Measurements from ENCODE around the gene ADGRL1.
"Not testable (repeated sequence)": the region's sequence is repeated elsewhere in the genome, so short reads cannot be mapped to it uniquely, and the experiment has no call there.

ADGRL1 gene

DNA sequence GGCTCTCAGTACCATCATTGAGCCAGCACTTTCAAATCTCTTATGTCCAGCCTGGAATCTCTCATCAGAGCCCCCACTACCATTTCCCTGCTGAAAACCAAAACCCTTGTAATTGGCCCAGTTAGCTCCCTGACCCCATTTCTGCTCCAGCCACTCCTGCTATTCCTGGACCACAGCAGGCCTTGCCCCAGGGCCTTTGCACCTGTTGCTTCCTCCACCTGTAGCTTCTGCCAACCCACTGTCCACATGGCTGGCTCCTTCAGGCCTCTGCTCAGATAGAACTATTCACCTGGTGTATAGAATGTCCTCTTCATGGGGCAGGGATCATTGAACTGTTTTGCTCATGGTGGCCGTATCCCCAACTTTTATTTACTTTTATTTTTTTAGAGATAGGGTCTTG, 20.3 kb downstream of the ADGRL1 start:
- not testable (repeated sequence) for H3K36me3 ChIP-seq (ENCODE audit: control insufficient read depth, insufficient read depth, low read length); H3K4me1 ChIP-seq (ENCODE audit: control insufficient read depth, insufficient read depth, low read length); H3K27me3 ChIP-seq (ENCODE audit: control insufficient read depth, insufficient read depth, low read length); H3K9me3 ChIP-seq (ENCODE audit: control insufficient read depth, insufficient read depth, low read length); H3K27ac ChIP-seq (ENCODE audit: low read depth, low read length); H3K4me3 ChIP-seq (ENCODE audit: low read depth, low read length); H3K9ac ChIP-seq (ENCODE audit: low read depth, low read length)

DNA sequence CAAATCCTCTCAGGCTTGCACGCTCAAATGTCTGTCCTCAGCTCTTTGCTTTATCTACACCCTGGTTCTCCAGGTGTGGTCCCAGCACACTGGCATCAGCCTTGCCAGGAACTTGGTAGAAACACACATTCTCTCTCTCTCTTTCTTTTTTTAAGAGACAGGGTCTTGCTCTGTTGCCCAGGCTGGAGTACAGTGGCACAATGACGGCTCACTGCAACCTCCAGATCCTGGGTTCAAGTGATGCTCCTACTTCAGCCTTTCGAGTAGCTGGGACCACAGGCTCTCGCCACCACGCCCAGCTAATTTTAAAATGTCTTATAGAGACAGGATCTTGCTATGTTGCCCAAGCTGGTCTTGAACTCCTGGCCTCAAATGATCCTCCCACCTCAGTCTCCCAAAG, 20.8 kb downstream of the ADGRL1 start:
- Histone ChIP-seq H3K27me3 (ENCODE audit: control insufficient read depth, insufficient read depth, low read length) (no peaks in the 10 kb centered on the region), H3K4me1 (ENCODE audit: control insufficient read depth, insufficient read depth, low read length) (no peaks in the 10 kb centered on the region), H3K4me3 (ENCODE audit: low read depth, low read length) (no peak overlapping the region), H3K36me3 (ENCODE audit: control insufficient read depth, insufficient read depth, low read length) (peaks cover 6% of the 10 kb centered on the region), H3K9me3 (ENCODE audit: control insufficient read depth, insufficient read depth, low read length) (no peaks in the 10 kb centered on the region), H3K9ac (ENCODE audit: low read depth, low read length) (no peak overlapping the region), H3K27ac (ENCODE audit: low read depth, low read length) (no peak overlapping the region)

DNA sequence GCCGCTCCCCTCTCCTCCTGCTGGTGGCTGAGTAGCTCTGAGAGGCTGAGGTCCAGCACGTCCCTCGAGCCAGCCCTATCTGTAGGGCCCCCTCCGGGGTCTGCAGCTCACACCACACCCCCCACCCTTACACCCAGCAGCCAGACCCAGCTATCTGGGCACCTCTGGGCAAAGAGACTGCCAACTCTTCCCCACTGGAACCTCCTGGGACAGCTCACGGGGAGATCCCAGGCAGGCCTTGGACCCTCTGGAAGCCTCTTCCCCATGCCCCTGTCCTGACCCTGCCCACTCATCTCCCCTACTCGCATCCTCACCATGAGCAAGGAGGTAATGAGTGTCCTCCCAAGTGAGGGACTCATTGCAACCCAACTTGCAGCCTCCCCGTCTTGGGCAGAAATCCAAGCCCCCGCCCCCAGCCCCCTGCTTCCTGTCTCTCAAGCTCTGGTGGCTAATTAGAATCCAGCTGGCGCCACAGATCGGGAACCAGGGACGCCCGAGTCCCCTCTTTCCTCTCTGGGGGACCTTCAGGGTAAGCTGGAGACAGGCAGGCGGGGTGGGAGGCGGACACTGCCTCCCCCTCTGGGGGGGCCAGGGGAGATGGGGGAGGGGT, 22.1 kb downstream of the ADGRL1 start:
- H3K27me3 ChIP-seq (ENCODE audit: control insufficient read depth, insufficient read depth, low read length): no peaks in the 10 kb centered on the region
- H3K4me3 ChIP-seq (ENCODE audit: low read depth, low read length): no peak overlapping the region
- H3K9me3 ChIP-seq (ENCODE audit: control insufficient read depth, insufficient read depth, low read length): no peaks in the 10 kb centered on the region
- no peaks in the 10 kb centered on the region for H3K4me1 ChIP-seq (ENCODE audit: control insufficient read depth, insufficient read depth, low read length)
- no peak overlapping the region for H3K9ac ChIP-seq (ENCODE audit: low read depth, low read length)
- peaks cover 6% of the 10 kb centered on the region for H3K36me3 ChIP-seq (ENCODE audit: control insufficient read depth, insufficient read depth, low read length)
- H3K27ac ChIP-seq (ENCODE audit: low read depth, low read length): no peak overlapping the region

DNA sequence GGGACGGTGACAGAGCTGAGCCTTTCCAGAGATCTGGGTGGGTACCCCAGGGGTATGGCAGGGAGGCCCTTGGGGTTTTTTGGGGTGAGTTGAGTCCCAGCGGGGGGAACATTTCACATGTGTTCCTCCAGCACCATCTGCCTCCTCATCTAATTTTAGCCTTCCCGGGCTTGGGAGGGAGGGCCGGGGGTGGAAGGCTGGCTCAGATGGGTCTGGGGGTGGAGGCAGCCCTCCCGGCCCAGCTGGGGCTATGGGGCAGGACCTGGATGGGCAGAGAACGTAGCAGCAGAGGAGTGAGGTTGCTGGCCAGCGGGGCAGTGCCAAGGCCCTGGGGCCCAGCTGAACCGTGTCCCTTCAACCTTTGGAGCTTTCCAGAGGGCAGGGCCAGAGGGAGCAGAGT, 23.5 kb downstream of the ADGRL1 start:
- H3K36me3 ChIP-seq (ENCODE audit: control insufficient read depth, insufficient read depth, low read length): peaks cover 16% of the 10 kb centered on the region
- H3K9me3 ChIP-seq (ENCODE audit: control insufficient read depth, insufficient read depth, low read length): no peaks in the 10 kb centered on the region
- H3K4me1 ChIP-seq (ENCODE audit: control insufficient read depth, insufficient read depth, low read length): no peaks in the 10 kb centered on the region
- no peak overlapping the region for H3K27ac ChIP-seq (ENCODE audit: low read depth, low read length)
- no peak overlapping the region for H3K9ac ChIP-seq (ENCODE audit: low read depth, low read length)
- no peaks in the 10 kb centered on the region for H3K27me3 ChIP-seq (ENCODE audit: control insufficient read depth, insufficient read depth, low read length)
- no peak overlapping the region for H3K4me3 ChIP-seq (ENCODE audit: low read depth, low read length)

DNA sequence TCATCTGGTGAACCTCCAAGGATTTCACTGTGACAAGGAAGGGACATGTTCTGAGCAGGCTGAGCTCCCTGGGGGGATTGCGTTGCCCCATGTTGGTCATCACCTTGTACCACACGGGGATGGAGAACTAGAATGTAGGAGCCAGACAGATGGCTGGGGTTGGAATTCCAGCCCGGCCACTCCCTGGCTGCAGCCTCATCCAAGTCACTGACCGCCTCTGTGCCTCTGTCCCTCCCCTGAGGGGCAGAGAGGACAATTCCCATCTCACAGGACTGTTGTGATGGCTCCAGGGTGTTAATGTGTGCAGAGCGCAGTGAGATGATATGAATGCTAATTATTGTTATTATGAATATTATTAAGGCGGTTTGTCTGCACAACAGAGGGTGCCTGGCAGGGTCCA, 24.1 kb downstream of the ADGRL1 start:
- Histone ChIP-seq H3K27ac (ENCODE audit: low read depth, low read length) (no peak overlapping the region), H3K9ac (ENCODE audit: low read depth, low read length) (no peak overlapping the region), H3K36me3 (ENCODE audit: control insufficient read depth, insufficient read depth, low read length) (peaks cover 22% of the 10 kb centered on the region), H3K9me3 (ENCODE audit: control insufficient read depth, insufficient read depth, low read length) (no peaks in the 10 kb centered on the region), H3K4me3 (ENCODE audit: low read depth, low read length) (no peak overlapping the region), H3K27me3 (ENCODE audit: control insufficient read depth, insufficient read depth, low read length) (no peaks in the 10 kb centered on the region), H3K4me1 (ENCODE audit: control insufficient read depth, insufficient read depth, low read length) (no peaks in the 10 kb centered on the region)

DNA sequence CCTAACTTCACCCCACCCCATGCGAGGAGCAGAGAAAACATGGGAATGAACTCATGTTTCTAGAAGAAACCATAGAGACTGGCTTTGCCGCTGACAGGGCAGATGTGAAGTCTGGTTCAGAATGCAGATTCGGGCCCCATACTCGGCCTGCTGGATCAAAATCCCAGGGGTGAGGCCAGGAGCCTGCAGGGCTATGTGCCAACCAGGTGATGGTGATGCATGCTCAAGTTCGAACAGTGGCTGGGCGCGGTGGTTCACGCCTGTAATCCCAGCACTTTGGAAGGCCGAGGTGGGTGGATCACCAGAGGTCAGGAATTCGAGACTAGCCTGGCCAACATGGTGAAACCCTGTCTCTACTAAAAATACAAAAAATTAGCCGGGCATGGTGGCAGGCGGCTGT, 24.8 kb downstream of the ADGRL1 start:
- peaks cover 29% of the 10 kb centered on the region for H3K36me3 ChIP-seq (ENCODE audit: control insufficient read depth, insufficient read depth, low read length)
- not testable (repeated sequence) for H3K9me3 ChIP-seq (ENCODE audit: control insufficient read depth, insufficient read depth, low read length); H3K4me3 ChIP-seq (ENCODE audit: low read depth, low read length); H3K4me1 ChIP-seq (ENCODE audit: control insufficient read depth, insufficient read depth, low read length); H3K27ac ChIP-seq (ENCODE audit: low read depth, low read length); H3K9ac ChIP-seq (ENCODE audit: low read depth, low read length); H3K27me3 ChIP-seq (ENCODE audit: control insufficient read depth, insufficient read depth, low read length)

DNA sequence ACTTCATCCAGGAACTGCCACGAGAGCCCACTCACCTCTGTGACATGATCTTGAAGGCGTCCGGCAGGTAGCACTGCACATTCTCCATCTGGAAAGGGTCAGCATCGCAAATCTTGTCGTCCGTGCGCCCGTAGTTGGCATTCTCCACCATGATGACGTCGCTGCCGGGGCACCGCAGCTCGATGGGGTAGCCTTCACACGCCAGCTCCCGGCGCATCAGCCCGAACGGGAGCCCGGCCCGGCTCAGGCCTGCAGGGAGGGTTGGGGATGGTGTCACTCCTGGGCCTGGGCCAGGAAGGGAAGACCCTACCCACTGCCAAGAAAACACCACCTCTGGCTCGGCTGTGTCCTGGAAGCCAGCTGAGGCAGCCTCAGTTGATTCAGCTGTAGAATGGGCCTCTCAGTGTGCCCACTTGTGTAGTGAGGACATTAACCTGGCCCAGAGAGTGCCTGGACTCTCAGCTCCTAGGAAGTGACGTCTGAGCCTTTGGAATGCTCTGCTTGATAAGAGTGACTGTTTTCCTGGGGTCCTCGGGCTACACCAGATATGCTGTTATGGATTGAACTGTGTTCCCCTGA, 28.4 kb downstream of the ADGRL1 start:
- H3K9me3 ChIP-seq (ENCODE audit: control insufficient read depth, insufficient read depth, low read length): no peaks in the 10 kb centered on the region
- no peak overlapping the region for H3K4me3 ChIP-seq (ENCODE audit: low read depth, low read length)
- H3K27ac ChIP-seq (ENCODE audit: low read depth, low read length): no peak overlapping the region
- no peaks in the 10 kb centered on the region for H3K4me1 ChIP-seq (ENCODE audit: control insufficient read depth, insufficient read depth, low read length)
- no peak overlapping the region for H3K9ac ChIP-seq (ENCODE audit: low read depth, low read length)
- peaks cover 63% of the 10 kb centered on the region for H3K36me3 ChIP-seq (ENCODE audit: control insufficient read depth, insufficient read depth, low read length)
- H3K27me3 ChIP-seq (ENCODE audit: control insufficient read depth, insufficient read depth, low read length): no peaks in the 10 kb centered on the region

DNA sequence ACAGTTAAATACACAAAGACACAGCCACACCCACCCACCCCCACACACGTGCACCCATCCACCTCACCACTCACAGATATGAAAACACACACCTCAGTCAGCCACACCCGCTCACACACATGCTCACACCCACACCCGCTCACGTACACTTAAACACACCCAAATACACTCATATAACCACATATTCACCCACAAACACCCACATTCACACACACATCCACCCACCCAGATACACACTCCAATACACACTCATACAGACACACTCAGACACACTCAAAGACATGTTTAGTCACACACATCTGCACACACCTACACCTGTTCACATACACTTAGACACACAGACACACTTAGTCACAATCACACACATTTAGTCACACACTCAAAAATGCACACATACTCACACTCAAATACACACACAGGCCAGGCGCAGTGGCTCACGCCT, 30.6 kb downstream of the ADGRL1 start:
- H3K36me3 ChIP-seq (ENCODE audit: control insufficient read depth, insufficient read depth, low read length): peaks cover 79% of the 10 kb centered on the region

DNA sequence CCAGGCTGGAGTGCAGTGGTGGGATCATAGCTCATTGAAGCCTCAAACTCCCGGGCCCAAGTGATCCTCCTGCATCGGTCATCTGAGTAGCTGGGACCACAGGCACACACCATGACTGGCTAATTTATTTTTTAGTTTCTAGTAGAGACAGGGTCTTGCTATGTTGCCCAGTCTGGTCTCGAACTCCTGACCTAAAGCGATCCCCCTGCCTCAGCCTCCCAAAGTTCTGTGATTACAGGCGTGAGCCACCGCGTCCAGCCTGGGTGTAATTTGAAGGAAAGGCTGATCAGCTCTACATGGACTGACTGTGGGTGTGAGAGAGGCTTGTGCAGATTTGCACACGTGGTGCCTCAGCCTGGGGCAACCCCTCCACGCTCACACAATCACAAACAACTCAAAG, 31.1 kb downstream of the ADGRL1 start:
- H3K27ac ChIP-seq (ENCODE audit: low read depth, low read length): no peak overlapping the region
- no peaks in the 10 kb centered on the region for H3K27me3 ChIP-seq (ENCODE audit: control insufficient read depth, insufficient read depth, low read length)
- H3K4me1 ChIP-seq (ENCODE audit: control insufficient read depth, insufficient read depth, low read length): no peaks in the 10 kb centered on the region
- H3K9me3 ChIP-seq (ENCODE audit: control insufficient read depth, insufficient read depth, low read length): no peaks in the 10 kb centered on the region
- H3K36me3 ChIP-seq (ENCODE audit: control insufficient read depth, insufficient read depth, low read length): peaks cover 84% of the 10 kb centered on the region
- H3K4me3 ChIP-seq (ENCODE audit: low read depth, low read length): no peak overlapping the region
- no peak overlapping the region for H3K9ac ChIP-seq (ENCODE audit: low read depth, low read length)

More for the DNA sequence above, 30.6 kb downstream of the ADGRL1 start:
- Histone ChIP-seq H3K27ac (ENCODE audit: low read depth, low read length) (no peak overlapping the region), H3K27me3 (ENCODE audit: control insufficient read depth, insufficient read depth, low read length) (no peaks in the 10 kb centered on the region), H3K9me3 (ENCODE audit: control insufficient read depth, insufficient read depth, low read length) (no peaks in the 10 kb centered on the region), H3K4me3 (ENCODE audit: low read depth, low read length) (no peak overlapping the region), H3K9ac (ENCODE audit: low read depth, low read length) (no peak overlapping the region), H3K4me1 (ENCODE audit: control insufficient read depth, insufficient read depth, low read length) (no peaks in the 10 kb centered on the region)

DNA sequence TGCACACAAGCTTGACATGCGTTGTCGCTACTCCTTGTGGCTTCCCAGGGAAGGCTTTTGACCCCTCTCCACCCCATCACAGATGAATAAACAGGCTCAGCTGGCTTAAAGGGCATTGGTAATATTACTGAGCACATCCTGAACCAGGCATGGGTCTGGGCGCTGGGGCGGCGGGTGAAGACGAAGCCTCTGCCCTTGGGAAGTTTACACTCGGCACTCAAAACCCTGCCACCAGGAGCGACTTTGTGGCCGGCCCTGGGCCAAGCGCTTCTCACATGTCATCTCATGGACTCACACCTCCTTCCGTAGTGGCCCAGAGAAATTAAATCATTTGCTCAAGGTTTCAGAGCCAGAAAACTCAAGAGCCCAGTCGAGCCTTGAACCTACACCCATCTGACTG, 37.0 kb downstream of the ADGRL1 start:
- Histone ChIP-seq H3K9me3 (ENCODE audit: control insufficient read depth, insufficient read depth, low read length) (no peaks in the 10 kb centered on the region), H3K4me3 (ENCODE audit: low read depth, low read length) (no peak overlapping the region), H3K4me1 (ENCODE audit: control insufficient read depth, insufficient read depth, low read length) (no peaks in the 10 kb centered on the region), H3K36me3 (ENCODE audit: control insufficient read depth, insufficient read depth, low read length) (peaks cover 56% of the 10 kb centered on the region), H3K27ac (ENCODE audit: low read depth, low read length) (no peak overlapping the region), H3K27me3 (ENCODE audit: control insufficient read depth, insufficient read depth, low read length) (no peaks in the 10 kb centered on the region), H3K9ac (ENCODE audit: low read depth, low read length) (no peak overlapping the region)

DNA sequence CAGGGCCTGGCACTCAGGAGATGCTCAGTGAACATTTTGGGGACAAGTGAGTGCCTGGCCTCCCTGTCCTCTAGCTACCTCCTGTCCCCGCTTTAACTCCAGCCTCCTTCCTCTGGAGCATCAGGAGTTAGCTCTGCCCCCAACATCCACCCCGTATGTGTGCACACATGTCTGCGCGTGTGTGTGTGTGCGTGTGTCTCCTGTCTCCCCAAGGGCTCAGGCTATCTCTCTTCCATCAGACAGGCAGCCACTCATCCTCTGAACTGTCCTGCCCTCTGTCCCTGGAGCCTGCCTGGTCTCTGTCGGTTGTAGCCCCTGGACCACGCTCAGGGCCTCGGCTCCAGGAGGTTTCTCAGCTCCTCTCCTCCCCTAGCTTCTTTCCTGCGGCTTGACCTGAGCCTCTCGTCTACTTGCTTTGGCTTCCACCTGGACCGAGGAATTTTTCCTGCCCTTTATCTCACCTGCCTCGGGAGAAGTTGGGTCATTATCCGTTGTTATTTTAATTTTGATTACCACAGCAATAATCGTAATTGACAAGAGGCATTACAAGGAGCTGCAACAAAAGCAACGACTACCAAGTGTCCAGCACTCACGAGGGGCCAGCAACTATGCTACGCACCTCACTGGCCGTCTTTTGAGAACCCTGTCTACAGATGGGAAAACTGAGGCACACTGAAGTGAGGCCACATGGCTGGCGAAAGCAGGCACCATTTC, 37.6 kb downstream of the ADGRL1 start:
- Histone ChIP-seq H3K27ac (ENCODE audit: low read depth, low read length) (no peak overlapping the region), H3K27me3 (ENCODE audit: control insufficient read depth, insufficient read depth, low read length) (no peaks in the 10 kb centered on the region), H3K9me3 (ENCODE audit: control insufficient read depth, insufficient read depth, low read length) (no peaks in the 10 kb centered on the region), H3K4me3 (ENCODE audit: low read depth, low read length) (no peak overlapping the region), H3K36me3 (ENCODE audit: control insufficient read depth, insufficient read depth, low read length) (peaks cover 54% of the 10 kb centered on the region), H3K4me1 (ENCODE audit: control insufficient read depth, insufficient read depth, low read length) (no peaks in the 10 kb centered on the region), H3K9ac (ENCODE audit: low read depth, low read length) (no peak overlapping the region)

Data from HUES48 (cell line).